Muscle of leg (tissue), 11 donors: ENCODE measurements around the gene TOMM22. TPM values are rescaled to one million over a fixed set of nuclear protein-coding genes. Genes with fewer than 3 reads are reported as not detected.
A peak's percentile ranks its signal among the peaks of the same experiment; 100 is the strongest.

Experiments
- DNase-seq: peaks from one replicate; pipeline ENCODE4 v3.0.0; 2013
- H3K27ac ChIP-seq: one replicate; pipeline ENCODE4 v1.5.1; 2013; ENCODE audit warnings: mild to moderate bottlenecking, low read length, control low read depth
- H3K27me3 ChIP-seq: one replicate; pipeline ENCODE4 v1.6.1; 2013; ENCODE audit warnings: low read length; ENCODE audit not compliant: control insufficient read depth, insufficient read depth
- H3K36me3 ChIP-seq: one replicate; pipeline ENCODE4 v1.6.1; 2013; ENCODE audit warnings: low read length; ENCODE audit not compliant: control insufficient read depth, insufficient read depth
- H3K4me1 ChIP-seq: one replicate; pipeline ENCODE4 v1.6.1; 2013; ENCODE audit warnings: low read length; ENCODE audit not compliant: control insufficient read depth, insufficient read depth
- H3K4me3 ChIP-seq: one replicate; pipeline ENCODE4 v1.5.1; 2013; ENCODE audit warnings: low read length, control low read depth
- H3K9me3 ChIP-seq: replicated peaks from 2 replicates; pipeline ENCODE4 v1.6.1; 2013; ENCODE audit warnings: low read depth, low read length; ENCODE audit not compliant: control insufficient read depth
- WGBS: methylation state at CpG from one replicate; pipeline ENCODE4 v1.1.5; 2013; ENCODE audit warnings: missing lambda C conversion rate; ENCODE audit not compliant: insufficient coverage; 5-methylcytosine and 5-hydroxymethylcytosine counted together
- polyA plus RNA-seq, 8 donors: library from polyadenylated mRNA; unstranded; fragments of 120-200 nt; gene quantifications; one replicate each; pipeline versions ENCODE4 v1.2.1 to v1.2.3, GENCODE V29; 2013; ENCODE audit warnings: inconsistent platforms in 1 of 8, low replicate concordance in 1 of 8; ENCODE audit not compliant: insufficient read length in 8 of 8, insufficient read depth in 1 of 8
- total RNA-seq: library from RNA; stranded (reverse); fragments of 120-200 nt; gene quantifications from one replicate; pipeline ENCODE4 v1.2.4, GENCODE V29; 2013

TOMM22 gene
- total and polyA plus RNA-seq, 9 donors: 60.0 to 93.9 (median 88.9) TPM

DNA sequence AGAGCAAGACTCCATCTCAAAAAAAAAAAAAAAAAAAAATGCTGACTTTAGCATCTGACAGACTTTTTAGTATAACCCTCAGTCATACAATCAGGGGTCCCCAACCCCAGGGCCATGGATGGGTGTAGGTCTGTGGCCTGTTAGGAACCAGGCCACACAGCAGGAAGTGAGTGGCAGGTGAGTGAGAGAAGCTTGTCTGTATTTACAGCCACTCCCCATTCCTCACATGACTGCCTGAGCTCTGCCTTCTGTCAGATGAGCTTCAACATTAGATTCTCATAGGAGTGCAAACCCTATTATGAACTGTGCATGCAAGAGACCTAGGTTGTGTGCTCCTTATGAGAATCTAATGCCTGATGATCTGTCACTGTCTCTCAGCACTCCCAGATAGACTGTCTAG lies 28.9 kb upstream of the TOMM22 start:
- Histone ChIP-seq H3K27me3 (no peaks in the 10 kb centered on the region), H3K4me3 (no peak overlapping the region)

GRCh38 chr22:38653741-38654140 lies 28.0 kb upstream of the TOMM22 start:
- 97% methylated on average over 3 of the region's 8 CpGs for WGBS
- H3K9me3 ChIP-seq: no peaks in the 10 kb centered on the region
- H3K4me3 ChIP-seq: no peak overlapping the region

More for the DNA sequence above, 28.9 kb upstream of the TOMM22 start:
- Histone ChIP-seq H3K4me1 (peaks cover 12% of the 10 kb centered on the region), H3K9me3 (no peaks in the 10 kb centered on the region), H3K36me3 (no peaks in the 10 kb centered on the region), H3K27ac (no peak overlapping the region)
- DNase-seq: no peak

GRCh38 chr22:38655519-38656255 lies 26.1 kb upstream of the TOMM22 start:
- peak overlapping the region; percentile 81 for H3K27ac ChIP-seq
- H3K36me3 ChIP-seq: no peaks in the 10 kb centered on the region
- no peak for DNase-seq
- H3K9me3 ChIP-seq: no peaks in the 10 kb centered on the region
- no peaks in the 10 kb centered on the region for H3K27me3 ChIP-seq
- H3K4me1 ChIP-seq: peaks cover 12% of the 10 kb centered on the region
- under 1% methylated on average over 19 of the region's 22 CpGs for WGBS
- peak overlapping the region; percentile 88 for H3K4me3 ChIP-seq

More at GRCh38 chr22:38653741-38654140, 28.0 kb upstream of the TOMM22 start:
- Histone ChIP-seq H3K4me1 (peaks cover 12% of the 10 kb centered on the region), H3K27me3 (no peaks in the 10 kb centered on the region), H3K36me3 (no peaks in the 10 kb centered on the region), H3K27ac (no peak overlapping the region)
- no peak for DNase-seq

DNA sequence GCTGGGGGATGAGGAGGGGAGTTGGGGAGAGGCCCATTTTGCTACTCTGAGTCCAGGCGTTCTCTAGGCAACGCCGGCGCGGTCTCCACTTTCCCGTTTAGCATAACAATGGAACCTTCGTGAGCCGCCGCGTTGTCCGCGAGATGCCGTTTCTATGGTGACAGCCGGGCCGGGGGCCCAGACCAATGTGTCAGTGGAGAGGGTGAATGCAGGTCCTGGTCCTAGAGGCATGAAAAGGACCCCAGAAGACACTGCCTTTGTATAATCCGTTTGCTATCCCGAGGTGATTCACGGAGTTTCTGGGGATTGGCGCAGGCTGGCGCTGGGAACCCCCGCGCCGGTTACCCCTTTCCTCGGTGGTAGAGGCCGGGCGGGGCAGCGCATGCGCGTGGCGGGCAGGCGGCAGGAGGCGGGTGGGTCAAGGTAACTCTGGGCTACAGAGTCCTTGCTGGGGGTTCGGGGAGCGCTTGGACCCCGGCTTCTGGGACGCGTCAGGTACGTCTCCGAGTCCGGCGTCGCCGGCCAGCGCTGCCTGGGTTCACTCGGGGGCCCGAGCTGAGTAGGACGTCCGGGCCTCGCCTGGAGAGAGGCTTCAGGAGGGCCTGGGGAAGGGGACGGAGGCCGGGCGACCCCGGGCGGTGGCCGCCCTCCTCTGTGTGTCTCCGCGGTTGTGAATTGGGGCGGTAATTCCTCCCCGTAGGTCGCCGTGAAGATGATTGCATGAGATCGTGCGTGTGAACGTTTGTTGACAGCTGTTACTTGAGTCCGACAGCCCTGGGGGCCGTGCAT lies 25.3 kb upstream of the TOMM22 start, which contains the start of the genes CBY1 and FAM227A:
TSS of gene CBY1 (plus strand) at position 383 of the 789 bp plus-strand sequence. CDS start 11,417 bp downstream, outside the sequence.
TSS of gene FAM227A (minus strand) at position 137 of the 789 bp plus-strand sequence. CDS start 6,224 bp downstream, outside the sequence.
- H3K36me3 ChIP-seq: no peaks in the 10 kb centered on the region
- peak; percentile 95 for DNase-seq
- peaks cover 12% of the 10 kb centered on the region for H3K4me1 ChIP-seq
- H3K9me3 ChIP-seq: no peaks in the 10 kb centered on the region
- peak within 1 kb of the TSS; percentile 81 for H3K27ac ChIP-seq
- H3K27me3 ChIP-seq: no peaks in the 10 kb centered on the region
- under 1% methylated on average over 64 of the region's 66 CpGs for WGBS
- H3K4me3 ChIP-seq: peak within 1 kb of the TSS; percentile 88

- 22% methylated on average over 7 of the region's 16 CpGs for WGBS
- Histone ChIP-seq H3K27me3 (no peaks in the 10 kb centered on the region), H3K9me3 (no peaks in the 10 kb centered on the region), H3K4me1 (peaks cover 12% of the 10 kb centered on the region), H3K4me3 (peak overlapping the region; percentile 88), H3K27ac (peak overlapping the region; percentile 81), H3K36me3 (no peaks in the 10 kb centered on the region)
- DNase-seq: peak; percentile 25
Measured at GRCh38 chr22:38657045-38657909, 24.5 kb upstream of the TOMM22 start.

GRCh38 chr22:38674888-38675287 lies 6.9 kb upstream of the TOMM22 start:
- Histone ChIP-seq H3K4me1 (no peaks in the 10 kb centered on the region), H3K27me3 (no peaks in the 10 kb centered on the region), H3K36me3 (peaks cover 34% of the 10 kb centered on the region), H3K27ac (no peak overlapping the region), H3K4me3 (no peak overlapping the region), H3K9me3 (no peaks in the 10 kb centered on the region)
- no peak for DNase-seq
- 79% methylated on average over 3 of the region's 5 CpGs for WGBS

GRCh38 chr22:38675833-38676232 lies 5.9 kb upstream of the TOMM22 start:
- no peaks in the 10 kb centered on the region for H3K9me3 ChIP-seq
- no peaks in the 10 kb centered on the region for H3K27me3 ChIP-seq
- WGBS: 90% methylated on average over 3 of the region's 3 CpGs
- DNase-seq: no peak
- H3K27ac ChIP-seq: no peak overlapping the region
- peaks cover 31% of the 10 kb centered on the region for H3K36me3 ChIP-seq
- H3K4me1 ChIP-seq: no peaks in the 10 kb centered on the region
- no peak overlapping the region for H3K4me3 ChIP-seq

GRCh38 chr22:38684895-38685294 lies 3.1 kb downstream of the TOMM22 start:
- H3K4me3 ChIP-seq: no peak overlapping the region
- H3K27ac ChIP-seq: no peak overlapping the region
- no peaks in the 10 kb centered on the region for H3K27me3 ChIP-seq
- no peak for DNase-seq
- H3K36me3 ChIP-seq: peaks cover 60% of the 10 kb centered on the region
- no peaks in the 10 kb centered on the region for H3K9me3 ChIP-seq
- 94% methylated on average over 6 of the region's 9 CpGs for WGBS
- peaks cover 12% of the 10 kb centered on the region for H3K4me1 ChIP-seq

GRCh38 chr22:38685761-38686160 lies 4.0 kb downstream of the TOMM22 start:
- DNase-seq: no peak
- Histone ChIP-seq H3K9me3 (no peaks in the 10 kb centered on the region), H3K36me3 (peaks cover 65% of the 10 kb centered on the region), H3K27ac (no peak overlapping the region), H3K4me1 (peaks cover 12% of the 10 kb centered on the region), H3K4me3 (no peak overlapping the region), H3K27me3 (no peaks in the 10 kb centered on the region)
- WGBS: no CpG with 5 or more reads among the region's 1 CpG
